ENCODE results near the gene SLC28A3.
"Not testable (repeated sequence)": the region's sequence is repeated elsewhere in the genome, so short reads cannot be mapped to it uniquely, and the experiment has no call there.

Gene SLC28A3

GRCh38 chr9:84340535-84340934, at the start of gene SLC28A3:
Gene SLC28A3, minus strand, starts transcription at chr9:84340758. Its CDS starts 125 bp downstream, at chr9:84340633.
- no peak for DNase-seq (ENCODE audit: low spot score)

- DNase-seq (ENCODE audit: low spot score), result peak; percentile 78
These were observed 49.7 kb upstream of the SLC28A3 start for GRCh38 chr9:84390254-84390653.

- no peak for DNase-seq (ENCODE audit: low spot score)
These were observed 47.3 kb upstream of the SLC28A3 start for GRCh38 chr9:84387821-84388220.

GRCh38 chr9:84386753-84387152, 46.2 kb upstream of the SLC28A3 start:
- DNase-seq (ENCODE audit: low spot score), result no peak

- DNase-seq (ENCODE audit: low spot score), result no peak
These were observed 45.0 kb upstream of the SLC28A3 start for GRCh38 chr9:84385386-84386040.

- DNase-seq (ENCODE audit: low spot score), result no peak
These were observed 44.1 kb upstream of the SLC28A3 start for GRCh38 chr9:84384617-84385016.

- no peak for DNase-seq (ENCODE audit: low spot score)
These were observed 42.6 kb upstream of the SLC28A3 start for GRCh38 chr9:84383178-84383577.

GRCh38 chr9:84382720-84383119, 42.2 kb upstream of the SLC28A3 start:
- no peak for DNase-seq (ENCODE audit: low spot score)

- DNase-seq (ENCODE audit: low spot score), result no peak
These were observed 41.0 kb upstream of the SLC28A3 start for GRCh38 chr9:84381508-84381907.

GRCh38 chr9:84379740-84380139, 39.2 kb upstream of the SLC28A3 start:
- peak; percentile 49 for DNase-seq (ENCODE audit: low spot score)

GRCh38 chr9:84375954-84376353, 35.4 kb upstream of the SLC28A3 start:
- no peak for DNase-seq (ENCODE audit: low spot score)

- no peak for DNase-seq (ENCODE audit: low spot score)
These were observed 34.0 kb upstream of the SLC28A3 start for GRCh38 chr9:84374516-84374915.

- DNase-seq (ENCODE audit: low spot score), result no peak
These were observed 33.5 kb upstream of the SLC28A3 start for GRCh38 chr9:84374013-84374412.

- DNase-seq (ENCODE audit: low spot score), result peak; percentile 18
These were observed 31.2 kb upstream of the SLC28A3 start for GRCh38 chr9:84371737-84372136.

- no peak for DNase-seq (ENCODE audit: low spot score)
These were observed 28.0 kb upstream of the SLC28A3 start for GRCh38 chr9:84368601-84369000.

- DNase-seq (ENCODE audit: low spot score), result not testable (repeated sequence)
These were observed 27.2 kb upstream of the SLC28A3 start for GRCh38 chr9:84367726-84368125.

GRCh38 chr9:84366683-84367082, 26.1 kb upstream of the SLC28A3 start:
- no peak for DNase-seq (ENCODE audit: low spot score)

GRCh38 chr9:84364894-84365490, 24.4 kb upstream of the SLC28A3 start:
- DNase-seq (ENCODE audit: low spot score), result not testable (repeated sequence)

GRCh38 chr9:84361645-84362044, 21.1 kb upstream of the SLC28A3 start:
- DNase-seq (ENCODE audit: low spot score), result no peak

- DNase-seq (ENCODE audit: low spot score), result peak; percentile 55
These were observed 16.7 kb upstream of the SLC28A3 start for GRCh38 chr9:84357275-84357674.

GRCh38 chr9:84354035-84354434, 13.5 kb upstream of the SLC28A3 start:
- no peak for DNase-seq (ENCODE audit: low spot score)

GRCh38 chr9:84349671-84350070, 9.1 kb upstream of the SLC28A3 start:
- no peak for DNase-seq (ENCODE audit: low spot score)

GRCh38 chr9:84343111-84343521, 2.6 kb upstream of the SLC28A3 start:
- DNase-seq (ENCODE audit: low spot score), result peak; percentile 22

- peak; percentile 81 for DNase-seq (ENCODE audit: low spot score)
These were observed 596 bp downstream of the SLC28A3 start for GRCh38 chr9:84339962-84340361.

Measured in kidney tubule cell (primary cell).